Osteocyte (in vitro differentiated cells): Measurements from ENCODE around the gene AOX1. TPM values are rescaled to one million over a fixed set of nuclear protein-coding genes. Genes with fewer than 3 reads are reported as not detected.

Experiments used
- DNase-seq: peaks from one replicate; pipeline ENCODE4 v3.0.0; 2021; ENCODE audit warnings: mixed read lengths; ENCODE audit not compliant: unreplicated experiment; ENCODE audit errors: extremely low spot score
- H3K27ac Mint-ChIP-seq: one replicate; pipeline ENCODE4 v1.8.0; 2021; ENCODE audit warnings: mild to moderate bottlenecking, mixed read lengths; ENCODE audit not compliant: unreplicated experiment
- H3K27me3 Mint-ChIP-seq: one replicate; pipeline ENCODE4 v1.8.0; 2021; ENCODE audit warnings: mixed read lengths; ENCODE audit not compliant: unreplicated experiment
- H3K36me3 Mint-ChIP-seq: one replicate; pipeline ENCODE4 v1.8.0; 2021; ENCODE audit warnings: mixed read lengths; ENCODE audit not compliant: unreplicated experiment
- H3K4me1 Mint-ChIP-seq: one replicate; pipeline ENCODE4 v1.8.0; 2021; ENCODE audit warnings: mixed read lengths; ENCODE audit not compliant: unreplicated experiment
- H3K4me3 Mint-ChIP-seq: one replicate; pipeline ENCODE4 v1.8.0; 2021; ENCODE audit warnings: mild to moderate bottlenecking, moderate library complexity, mixed read lengths; ENCODE audit not compliant: unreplicated experiment
- H3K9me3 Mint-ChIP-seq: one replicate; pipeline ENCODE4 v1.8.0; 2021; ENCODE audit warnings: mixed read lengths; ENCODE audit not compliant: unreplicated experiment
- CTCF ChIP-seq: fragments of 200-600 bp; sonication (generic); IDR thresholded peaks from 2 replicates; pipeline ENCODE4 v1.5.0; 2021; ENCODE audit warnings: antibody characterized with exemption, mild to moderate bottlenecking, moderate library complexity
- total RNA-seq: library from RNA; stranded (reverse); gene quantifications from 2 replicates; pipeline ENCODE4 v1.2.1, GENCODE V29; 2021

The AOX1 gene
- total RNA-seq, 1 donor from 2014 or later: 1.7 TPM

GRCh38 chr2:200703127-200703925 lies 117.5 kb downstream of the AOX1 start:
- TF ChIP-seq CTCF: peak; percentile 84
- H3K27me3 Mint-ChIP-seq: peaks cover 32% of the 10 kb centered on the region
- no peak for DNase-seq
- H3K27ac Mint-ChIP-seq: no peak overlapping the region
- H3K4me3 Mint-ChIP-seq: no peak overlapping the region
- no peaks in the 10 kb centered on the region for H3K4me1 Mint-ChIP-seq
- no peaks in the 10 kb centered on the region for H3K36me3 Mint-ChIP-seq
- H3K9me3 Mint-ChIP-seq: no peaks in the 10 kb centered on the region

DNA sequence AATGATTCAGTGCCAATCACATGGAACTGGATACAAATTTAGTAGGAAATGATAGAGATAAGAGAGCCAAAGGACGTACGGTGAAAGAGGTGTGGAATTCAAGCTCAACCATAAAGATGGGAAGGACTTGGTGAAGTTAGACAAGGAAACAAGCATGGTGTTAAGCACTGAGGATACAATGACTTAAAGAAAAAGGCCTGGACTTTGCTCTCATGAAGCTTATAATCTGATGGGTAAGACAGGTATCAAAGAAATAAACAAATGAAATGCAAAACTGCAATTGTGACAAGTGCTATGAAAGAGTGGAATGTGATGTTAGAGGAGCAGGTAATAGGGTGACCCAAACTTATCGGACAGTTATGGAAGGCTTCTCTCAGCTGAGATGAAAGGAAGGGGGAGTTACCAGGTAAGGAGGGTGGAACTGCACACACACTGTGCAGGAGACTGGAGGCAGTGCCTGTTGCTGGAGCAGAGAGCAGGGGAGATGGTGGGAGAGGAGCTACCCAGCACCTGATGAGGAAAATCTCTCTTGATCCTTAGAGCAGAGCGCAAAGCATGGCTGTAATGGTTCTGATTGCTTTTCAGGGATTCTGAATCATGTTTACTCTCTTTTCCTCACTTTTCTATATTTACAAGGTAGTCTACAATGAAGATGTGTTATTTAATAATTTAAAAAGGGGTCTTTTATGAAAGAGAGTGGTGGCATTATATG lies 118.3 kb downstream of the AOX1 start:
- Mint-ChIP-seq H3K27me3 (peaks cover 32% of the 10 kb centered on the region), H3K36me3 (no peaks in the 10 kb centered on the region), H3K4me3 (no peak overlapping the region), H3K9me3 (no peaks in the 10 kb centered on the region), H3K27ac (no peak overlapping the region), H3K4me1 (no peaks in the 10 kb centered on the region)
- DNase-seq: no peak
- no peak for TF ChIP-seq CTCF

DNA sequence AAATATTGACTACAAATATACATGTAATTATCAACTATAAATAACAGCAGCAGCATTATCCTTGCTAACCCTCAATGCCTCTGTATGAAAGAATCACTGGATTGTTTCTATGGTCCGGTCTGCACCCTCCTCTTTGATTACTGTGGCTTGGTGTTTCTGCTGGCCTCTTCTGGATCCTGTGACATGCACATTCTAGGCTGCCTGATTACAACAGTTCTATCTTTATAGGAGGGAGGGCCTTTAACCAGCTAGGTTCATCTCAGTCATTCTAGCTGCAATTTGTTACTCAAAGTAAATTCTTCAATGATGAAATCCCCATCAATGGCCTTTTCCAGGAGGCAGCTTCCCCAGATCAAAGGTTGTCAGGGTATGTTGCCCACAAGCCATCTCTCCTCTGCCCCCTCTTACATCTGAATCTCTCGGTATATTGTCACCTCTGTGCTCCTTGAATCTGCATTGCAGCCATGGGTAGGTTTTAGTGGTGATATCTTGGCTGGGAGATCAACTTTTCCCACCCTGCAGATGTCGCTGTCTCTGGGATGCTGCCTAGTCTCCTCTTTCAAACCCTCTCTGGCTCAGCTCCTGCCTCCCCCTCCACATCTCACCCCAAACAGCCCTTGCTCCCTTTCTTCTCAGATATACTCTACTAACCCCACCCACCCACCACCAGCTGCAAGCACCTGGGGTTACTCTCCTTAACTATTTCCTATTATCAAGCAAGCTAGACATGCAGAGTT lies 119.7 kb downstream of the AOX1 start:
- DNase-seq: no peak
- TF ChIP-seq CTCF: peak; percentile 35
- Mint-ChIP-seq H3K9me3 (no peaks in the 10 kb centered on the region), H3K27me3 (peaks cover 29% of the 10 kb centered on the region), H3K27ac (no peak overlapping the region), H3K4me1 (no peaks in the 10 kb centered on the region), H3K4me3 (no peak overlapping the region), H3K36me3 (no peaks in the 10 kb centered on the region)

GRCh38 chr2:200708943-200709342 lies 123.1 kb downstream of the AOX1 start:
- TF ChIP-seq CTCF: no peak
- no peak for DNase-seq
- Mint-ChIP-seq H3K36me3 (no peaks in the 10 kb centered on the region), H3K27me3 (peaks cover 16% of the 10 kb centered on the region), H3K4me3 (no peak overlapping the region), H3K9me3 (no peaks in the 10 kb centered on the region), H3K27ac (no peak overlapping the region), H3K4me1 (peaks cover 11% of the 10 kb centered on the region)
